ENCODE measurements around the gene ZNF341. TPM values are rescaled to one million over a fixed set of nuclear protein-coding genes. Genes with fewer than 3 reads are reported as not detected.

The ZNF341 gene
- total and polyA plus RNA-seq, 2 donors (not counting 1 experiment from before 2014, with no cell fraction given) = 9.1 to 10.9 TPM

- peaks cover 0 to 5% of the 10 kb centered on the region in 2 experiments for H3K36me3 ChIP-seq (replicated peaks in 1 of 2; ENCODE audit: control extremely low read depth in 1 of 2, control insufficient read depth in 1 of 2, extremely low read depth in 1 of 2, insufficient read depth in 2 of 2, low read length in 1 of 2)
- H3K27me3 ChIP-seq (replicated peaks in 1 of 4; ENCODE audit: control extremely low read depth in 1 of 4, control insufficient read depth in 3 of 4, insufficient read depth in 4 of 4, low read length in 3 of 4) = no peaks in the 10 kb centered on the region
- TF ChIP-seq CTCF (IDR thresholded peaks at IDR 0.05) (no peak), EZH2 (IDR thresholded peaks at IDR 0.05; ENCODE audit: borderline replicate concordance, insufficient read depth, low read depth, low read length, poor library complexity, severe bottlenecking) (no peak)
- Mint-ChIP-seq H3K27ac (peak overlapping the region; percentile 93), H3K4me1 (peaks cover 74% of the 10 kb centered on the region), H3K27me3 (no peaks in the 10 kb centered on the region), H3K4me3 (peak overlapping the region; percentile 42), H3K9me3 (ENCODE audit: insufficient read depth) (no peaks in the 10 kb centered on the region)
- H3K9ac ChIP-seq (ENCODE audit: low read length) = peak overlapping the region; percentile 28
- H3K4me2 ChIP-seq (replicated peaks; ENCODE audit: low read depth, low read length, poor library complexity, severe bottlenecking) = peak overlapping the region; percentile 40
- intact Hi-C loops (cut with micrococcal nuclease) = no loop called here
- peaks cover 75 to 93% of the 10 kb centered on the region in 2 donors for H3K4me1 ChIP-seq (ENCODE audit: control insufficient read depth in 2 of 2, insufficient read depth in 2 of 2, low read length in 2 of 2)
- no peak overlapping the region for H3K4me3 ChIP-seq (ENCODE audit: control extremely low read depth in 1 of 5, extremely low read depth in 1 of 5, insufficient read depth in 1 of 5, low read depth in 2 of 5, low read length in 4 of 5)
- POLR2A ChIA-PET = interaction anchor here (0.7 to 0.8 kb wide), 2 partner anchors 30 to 33 kb away, joined by 3 read pairs; partner anchors contain the start of gene CHMP4B
- CTCF ChIA-PET = interaction anchor here (2.8 kb wide), 1 partner anchor 11 kb away, joined by 11 read pairs; no protein-coding TSS in a partner anchor
- H3K79me2 ChIP-seq (ENCODE audit: control insufficient read depth, insufficient read depth, low read length) = no peaks in the 10 kb centered on the region
- H4K20me1 ChIP-seq (ENCODE audit: control insufficient read depth, insufficient read depth, low read length, poor library complexity, severe bottlenecking) = no peaks in the 10 kb centered on the region
- ATAC-seq (ENCODE audit: low read depth) (no peak), DNase-seq (no peak)
- H2AFZ ChIP-seq (ENCODE audit: insufficient read depth, low read depth, low read length, poor library complexity, severe bottlenecking) = no peak overlapping the region
- 86% methylated on average over 1 of the region's 4 CpGs for WGBS (ENCODE audit: insufficient coverage)
- peak overlapping the region; percentile 95 to 97 for H3K27ac ChIP-seq (ENCODE audit: low read length in 2 of 2)
- peaks cover 0 to 27% (median 0%) of the 10 kb centered on the region in 3 donors for H3K9me3 ChIP-seq (ENCODE audit: control extremely low read depth in 1 of 3, control insufficient read depth in 2 of 3, insufficient read depth in 1 of 3, low read length in 2 of 3)
These were observed 49.3 kb downstream of the ZNF341 start for GRCh38 chr20:33781133-33781532.

- Histone ChIP-seq H3K27ac (ENCODE audit: low read length in 2 of 2) (peak overlapping the region in 1 of 2 donors; percentile 95), H4K20me1 (ENCODE audit: control insufficient read depth, insufficient read depth, low read length, poor library complexity, severe bottlenecking) (no peaks in the 10 kb centered on the region), H3K27me3 (replicated peaks in 1 of 4; ENCODE audit: control extremely low read depth in 1 of 4, control insufficient read depth in 3 of 4, insufficient read depth in 4 of 4, low read length in 3 of 4) (no peaks in the 10 kb centered on the region), H3K4me2 (replicated peaks; ENCODE audit: low read depth, low read length, poor library complexity, severe bottlenecking) (no peak overlapping the region), H3K4me3 (ENCODE audit: control extremely low read depth in 1 of 5, extremely low read depth in 1 of 5, insufficient read depth in 1 of 5, low read depth in 2 of 5, low read length in 4 of 5) (no peak overlapping the region), H3K4me1 (ENCODE audit: control insufficient read depth in 2 of 2, insufficient read depth in 2 of 2, low read length in 2 of 2) (peaks cover 81 to 97% of the 10 kb centered on the region in 2 donors), H3K9me3 (ENCODE audit: control extremely low read depth in 1 of 3, control insufficient read depth in 2 of 3, insufficient read depth in 1 of 3, low read length in 2 of 3) (peaks cover 0 to 27% (median 0%) of the 10 kb centered on the region in 3 donors), H3K79me2 (ENCODE audit: control insufficient read depth, insufficient read depth, low read length) (no peaks in the 10 kb centered on the region), H3K9ac (ENCODE audit: low read length) (no peak overlapping the region), H3K36me3 (replicated peaks in 1 of 2; ENCODE audit: control extremely low read depth in 1 of 2, control insufficient read depth in 1 of 2, extremely low read depth in 1 of 2, insufficient read depth in 2 of 2, low read length in 1 of 2) (peaks cover 0 to 5% of the 10 kb centered on the region in 2 experiments), H2AFZ (ENCODE audit: insufficient read depth, low read depth, low read length, poor library complexity, severe bottlenecking) (no peak overlapping the region)
- 100% methylated on average over 1 of the region's 1 CpG for WGBS (ENCODE audit: insufficient coverage)
- ChIA-PET POLR2A (no interaction called here), CTCF (interaction anchor here (2.8 kb wide), 1 partner anchor 10 kb away, joined by 11 read pairs; no protein-coding TSS in a partner anchor)
- Mint-ChIP-seq H3K9me3 (ENCODE audit: insufficient read depth) (no peaks in the 10 kb centered on the region), H3K4me1 (peaks cover 75% of the 10 kb centered on the region), H3K27me3 (no peaks in the 10 kb centered on the region), H3K27ac (peak overlapping the region; percentile 67), H3K4me3 (peak overlapping the region; percentile 5)
- ATAC-seq (ENCODE audit: low read depth) = no peak
- intact Hi-C loops (cut with micrococcal nuclease) = no loop called here
- no peak for TF ChIP-seq CTCF (IDR thresholded peaks at IDR 0.05)
- no peak for TF ChIP-seq EZH2 (IDR thresholded peaks at IDR 0.05; ENCODE audit: borderline replicate concordance, insufficient read depth, low read depth, low read length, poor library complexity, severe bottlenecking)
- no peak for DNase-seq
These were observed 50.1 kb downstream of the ZNF341 start for GRCh38 chr20:33781945-33782344.
